Lung (tissue), 12 donors: ENCODE measurements around the gene TCEAL4. TPM values are rescaled to one million over a fixed set of nuclear protein-coding genes. Genes with fewer than 3 reads are reported as not detected.

ENCODE experiments used
- ATAC-seq: fragments of 200-7000 bp; cut with Tn5 transposase; one replicate; pipeline ENCODE4 v1.9.1; 2020; ENCODE audit warnings: moderate number of reproducible peaks; ENCODE audit not compliant: insufficient read depth, low FRiP score
- DNase-seq, 3 donors: peaks; one replicate each; pipeline ENCODE4 v3.0.0-alpha.2; 2013 to 2017
- H3K27ac ChIP-seq, 2 donors: one replicate each; pipeline ENCODE4 v1.5.1; 2013; ENCODE audit warnings: mild to moderate bottlenecking in 2 of 2, moderate library complexity in 2 of 2, control low read depth in 1 of 2, inconsistent platforms in 1 of 2, low read depth in 1 of 2, low read length in 1 of 2
- H3K27me3 ChIP-seq, 3 donors: one replicate each; pipeline ENCODE4 v1.5.1; 2013; ENCODE audit warnings: low read length in 2 of 3; ENCODE audit not compliant: control insufficient read depth in 3 of 3, insufficient read depth in 3 of 3
- H3K36me3 ChIP-seq, 4 donors: one replicate each; pipeline ENCODE4 v1.5.1; 2013; ENCODE audit warnings: low read length in 4 of 4, mild to moderate bottlenecking in 1 of 4, moderate library complexity in 1 of 4; ENCODE audit not compliant: control insufficient read depth in 4 of 4, insufficient read depth in 4 of 4
- H3K4me1 ChIP-seq, 5 donors: one replicate each; pipeline ENCODE4 v1.5.1; 2013; ENCODE audit warnings: low read length in 5 of 5, mild to moderate bottlenecking in 2 of 5, moderate library complexity in 1 of 5; ENCODE audit not compliant: control insufficient read depth in 5 of 5, insufficient read depth in 5 of 5
- H3K4me3 ChIP-seq: one replicate; pipeline ENCODE4 v1.5.1; 2013; ENCODE audit warnings: mild to moderate bottlenecking, control low read depth, moderate library complexity
- H3K9ac ChIP-seq, 2 donors: one replicate each; pipeline ENCODE4 v1.5.1; 2013; ENCODE audit warnings: low read length in 2 of 2, control low read depth in 1 of 2; ENCODE audit not compliant: insufficient read depth in 1 of 2
- H3K9me3 ChIP-seq, 4 donors: one replicate each; pipeline ENCODE4 v1.5.1; 2013; ENCODE audit warnings: low read length in 3 of 4, mild to moderate bottlenecking in 1 of 4, moderate library complexity in 1 of 4; ENCODE audit not compliant: control insufficient read depth in 4 of 4, insufficient read depth in 3 of 4
- WGBS, 2 donors: extraction: QIAGEN DNeasy Blood & Tissue Kit; methylation state at CpG; one replicate each; pipeline ENCODE4 v1.1.7; 2013; 5-methylcytosine and 5-hydroxymethylcytosine counted together
- polyA plus RNA-seq, 2 donors: library from polyadenylated mRNA; stranded (reverse); fragments of 200-250 nt; gene quantifications; one replicate each; pipeline ENCODE4 v1.2.1, GENCODE V29; 2013
- total RNA-seq, 2 donors: library from RNA; depleted of rRNA in 1 of 2; stranded (reverse); fragments of >200 nt in 1 of 2; gene quantifications; one replicate each; pipeline ENCODE4 v1.2.1, GENCODE V29; 2014 to 2021
- TF ChIP-seq, protein P1 (sequence below): IDR thresholded peaks from 2 replicates; pipeline ENCODE4 v1.5.1; 2012; ENCODE audit warnings: mild to moderate bottlenecking; ENCODE audit errors: control extremely low read depth, extremely low read depth
- donor health status: control.
- donor health status: control.
- donor health status: Bipolar disorder and iron deficiency.
- donor health status: healthy.
- donor health status: DM: yes; HTN: yes; CAD: no.

TCEAL4 gene
- total and polyA plus RNA-seq, 4 donors: 35.6 to 214 (median 86.2) TPM

GRCh38 chrX:103635436-103635835, 50.1 kb downstream of the TCEAL4 start:
- no peak for DNase-seq
- H3K27ac ChIP-seq: no peak overlapping the region
- no peaks in the 10 kb centered on the region for H3K9me3 ChIP-seq
- TF ChIP-seq, protein P1, sequence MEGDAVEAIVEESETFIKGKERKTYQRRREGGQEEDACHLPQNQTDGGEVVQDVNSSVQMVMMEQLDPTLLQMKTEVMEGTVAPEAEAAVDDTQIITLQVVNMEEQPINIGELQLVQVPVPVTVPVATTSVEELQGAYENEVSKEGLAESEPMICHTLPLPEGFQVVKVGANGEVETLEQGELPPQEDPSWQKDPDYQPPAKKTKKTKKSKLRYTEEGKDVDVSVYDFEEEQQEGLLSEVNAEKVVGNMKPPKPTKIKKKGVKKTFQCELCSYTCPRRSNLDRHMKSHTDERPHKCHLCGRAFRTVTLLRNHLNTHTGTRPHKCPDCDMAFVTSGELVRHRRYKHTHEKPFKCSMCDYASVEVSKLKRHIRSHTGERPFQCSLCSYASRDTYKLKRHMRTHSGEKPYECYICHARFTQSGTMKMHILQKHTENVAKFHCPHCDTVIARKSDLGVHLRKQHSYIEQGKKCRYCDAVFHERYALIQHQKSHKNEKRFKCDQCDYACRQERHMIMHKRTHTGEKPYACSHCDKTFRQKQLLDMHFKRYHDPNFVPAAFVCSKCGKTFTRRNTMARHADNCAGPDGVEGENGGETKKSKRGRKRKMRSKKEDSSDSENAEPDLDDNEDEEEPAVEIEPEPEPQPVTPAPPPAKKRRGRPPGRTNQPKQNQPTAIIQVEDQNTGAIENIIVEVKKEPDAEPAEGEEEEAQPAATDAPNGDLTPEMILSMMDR: no peak
- H3K4me3 ChIP-seq: no peak overlapping the region
- peaks cover 0 to 19% (median 9%) of the 10 kb centered on the region in 3 donors for H3K27me3 ChIP-seq
- WGBS, 2 donors: 63 to 86% methylated on average over 2 of the region's 2 CpGs
- H3K9ac ChIP-seq: no peak overlapping the region
- ATAC-seq: no peak
- no peaks in the 10 kb centered on the region for H3K36me3 ChIP-seq
- peaks cover 0 to 1% (median 0%) of the 10 kb centered on the region in 5 donors for H3K4me1 ChIP-seq

Other genes starting within 250 kb of the TCEAL4 start
- gene TCEAL9, start 229.0 kb upstream of the TCEAL4 start, total RNA-seq: 10 to 100 TPM; 33.9 to 62.1 TPM
- 100 to 1,000 TPM in 1 of 2 donors, 10 to 100 TPM in 1; 81.1 to 110 TPM for gene TCEAL9, start 229.0 kb upstream of the TCEAL4 start, polyA plus RNA-seq
- 100 to 1,000 TPM in 1 of 2 donors, 10 to 100 TPM in 1; 97.6 to 145 TPM for gene BEX3, start 209.0 kb upstream of the TCEAL4 start, total RNA-seq
- gene BEX3, start 209.0 kb upstream of the TCEAL4 start, polyA plus RNA-seq: 10 to 100 TPM; 79.7 to 95.2 TPM
- 1 to 10 TPM in 1 of 2 donors, under 1 TPM in 1; 0.37 to 1.1 TPM for gene RAB40A, start 66.0 kb upstream of the TCEAL4 start, total RNA-seq
- under 1 TPM; 0.06 to 0.12 TPM for gene RAB40A, start 66.0 kb upstream of the TCEAL4 start, polyA plus RNA-seq
- gene TCEAL3, start 22.4 kb downstream of the TCEAL4 start, total RNA-seq: 10 to 100 TPM in 1 of 2 donors, 1 to 10 TPM in 1; 5.9 to 28.0 TPM
- gene TCEAL3, start 22.4 kb downstream of the TCEAL4 start, polyA plus RNA-seq: 10 to 100 TPM; 29.8 to 37.9 TPM
- 10 to 100 TPM; 28.9 to 33.4 TPM for gene TCEAL1, start 43.5 kb downstream of the TCEAL4 start, total RNA-seq
- 10 to 100 TPM; 23.8 to 27.6 TPM for gene TCEAL1, start 43.5 kb downstream of the TCEAL4 start, polyA plus RNA-seq
- gene MORF4L2, start 101.2 kb downstream of the TCEAL4 start, total RNA-seq: 100 to 1,000 TPM; 236 to 264 TPM
- gene MORF4L2, start 101.2 kb downstream of the TCEAL4 start, polyA plus RNA-seq: 100 to 1,000 TPM; 180 to 321 TPM
- gene TMEM31, start 125.4 kb downstream of the TCEAL4 start, total RNA-seq: under 1 TPM in 1 of 2 donors, not detected in 1; 0.65 TPM
- under 1 TPM in 1 of 2 donors, not detected in 1; 0.30 TPM for gene TMEM31, start 125.4 kb downstream of the TCEAL4 start, polyA plus RNA-seq
- gene PLP1, start 191.3 kb downstream of the TCEAL4 start, total RNA-seq: 1 to 10 TPM in 1 of 2 donors, under 1 TPM in 1; 0.52 to 9.3 TPM
- under 1 TPM; 0.06 to 0.15 TPM for gene PLP1, start 191.3 kb downstream of the TCEAL4 start, polyA plus RNA-seq
- gene RAB9B, start 246.7 kb downstream of the TCEAL4 start, total RNA-seq: 1 to 10 TPM in 1 of 2 donors, under 1 TPM in 1; 0.58 to 3.3 TPM
- gene RAB9B, start 246.7 kb downstream of the TCEAL4 start, polyA plus RNA-seq: under 1 TPM; 0.16 to 0.33 TPM